GM10266 (cell line): ENCODE measurements around the gene ATXN7L1.
"Not testable (repeated sequence)": the region's sequence is repeated elsewhere in the genome, so short reads cannot be mapped to it uniquely, and the experiment has no call there.

Experiments
- DNase-seq: peaks from one replicate; pipeline ENCODE4 v3.0.0; 2012; ENCODE audit errors: extremely low spot score
- CTCF ChIP-seq: IDR thresholded peaks from 2 replicates; pipeline ENCODE4 v1.5.1; 2012; ENCODE audit warnings: mild to moderate bottlenecking, low read depth; ENCODE audit not compliant: control insufficient read depth, insufficient read depth; ENCODE audit errors: missing control alignments

Gene ATXN7L1

DNA sequence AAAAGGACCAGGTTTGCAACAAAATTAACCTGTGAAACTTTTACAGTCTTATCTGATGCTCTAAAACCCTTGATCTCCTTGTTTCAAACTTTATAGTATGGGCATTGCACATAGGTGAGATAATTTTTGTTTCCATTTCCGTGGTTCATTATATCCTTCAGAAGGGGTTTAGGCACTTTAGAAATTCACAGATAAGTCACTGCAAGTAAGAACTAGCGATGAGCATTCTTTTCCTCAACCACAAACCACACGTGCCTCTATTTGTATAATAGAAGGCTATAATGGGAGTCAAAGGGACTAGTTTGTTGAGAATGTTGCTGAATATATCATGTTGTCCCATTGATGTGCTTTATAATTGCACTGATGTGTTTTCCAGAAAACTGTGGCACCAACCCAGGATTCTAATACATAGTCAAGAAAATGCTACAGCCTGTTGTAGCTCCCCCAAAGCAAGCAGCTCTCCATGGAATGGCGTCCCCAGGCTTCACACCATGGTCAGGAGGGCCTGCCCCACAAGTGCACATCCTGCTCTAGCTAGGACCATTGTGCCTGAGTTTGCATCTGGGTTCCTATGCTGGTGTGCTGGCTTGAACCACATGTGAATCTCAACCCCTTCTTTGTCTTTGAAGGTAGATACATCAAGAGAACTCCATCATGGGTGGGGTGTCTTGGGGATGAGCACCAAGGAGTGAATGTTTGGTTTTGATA, 14.0 kb upstream of the ATXN7L1 start:
- TF ChIP-seq CTCF, result no peak
- no peak for DNase-seq

DNA sequence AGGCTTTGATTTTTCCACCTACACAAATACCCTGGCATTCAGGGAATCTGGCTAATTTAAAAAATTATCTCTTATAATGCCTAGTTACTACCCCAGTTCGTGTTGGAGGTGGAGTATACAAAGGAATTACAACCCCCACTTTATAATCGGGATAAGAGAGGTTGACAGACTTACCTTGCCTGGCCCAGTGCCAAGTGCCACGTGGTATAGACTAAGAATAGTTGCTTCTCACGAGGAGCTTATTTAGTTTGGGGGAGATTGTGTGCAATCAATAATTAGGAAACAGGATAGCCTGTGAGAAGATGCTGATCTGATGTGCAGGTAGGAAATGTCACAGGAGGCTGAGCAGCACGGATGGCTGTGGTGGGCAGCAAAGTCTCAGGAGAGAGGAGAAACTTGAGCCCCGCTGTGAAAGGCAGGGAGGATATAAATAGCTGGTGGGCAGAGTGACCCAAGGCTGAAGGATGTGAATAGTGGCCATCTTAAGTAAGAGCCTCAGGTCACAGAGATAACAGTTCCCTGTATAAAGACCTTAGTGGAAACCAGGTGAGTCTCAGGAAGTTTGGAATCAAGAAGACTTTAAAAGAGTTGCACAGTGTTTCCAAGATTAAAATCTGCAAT, 11.3 kb upstream of the ATXN7L1 start:
- TF ChIP-seq CTCF, result no peak

GRCh38 chr7:105886776-105887175, 10.4 kb upstream of the ATXN7L1 start:
- TF ChIP-seq CTCF, result no peak
- no peak for DNase-seq

More for the DNA sequence above, 11.3 kb upstream of the ATXN7L1 start:
- DNase-seq, result no peak

DNA sequence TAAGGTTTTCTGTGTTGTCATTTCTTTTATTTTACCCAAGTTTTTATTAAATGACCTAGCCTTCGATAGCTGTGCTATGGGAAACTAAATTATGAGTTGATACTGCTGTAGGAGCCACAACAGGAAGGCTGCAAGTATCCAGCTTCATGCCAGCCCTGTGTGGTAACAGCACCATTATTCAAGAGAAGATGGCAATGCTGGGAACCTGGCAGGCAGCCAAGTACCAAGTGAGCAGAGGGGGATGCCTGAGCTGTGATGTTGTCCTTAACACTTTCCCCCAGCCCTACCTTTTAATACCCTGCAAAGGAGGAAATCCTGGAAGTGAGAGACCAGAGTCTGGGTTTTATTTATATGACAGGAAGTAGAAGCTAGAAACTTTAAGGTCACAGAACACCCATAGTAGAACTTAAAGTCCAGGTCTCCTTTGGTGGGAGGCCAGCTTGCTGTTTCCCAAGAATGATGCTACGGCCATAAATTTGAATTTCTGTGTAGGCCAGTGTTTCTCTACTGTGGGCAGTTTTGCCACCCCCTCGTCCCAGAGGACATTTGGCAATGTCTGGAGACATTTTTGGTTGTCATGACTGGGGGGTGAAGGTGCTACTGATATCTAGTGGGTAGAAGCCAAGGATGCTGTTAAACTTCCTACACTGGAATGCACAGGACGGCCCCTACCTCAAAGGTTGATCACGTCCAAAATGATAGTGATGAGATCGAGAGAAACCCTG, 9.2 kb upstream of the ATXN7L1 start:
- no peak for DNase-seq

GRCh38 chr7:105883179-105883578, 6.8 kb upstream of the ATXN7L1 start:
- DNase-seq, result not testable (repeated sequence)

More for the DNA sequence above, 9.2 kb upstream of the ATXN7L1 start:
- TF ChIP-seq CTCF, result no peak

- no peak for DNase-seq
- TF ChIP-seq CTCF, result no peak
Measured at GRCh38 chr7:105881439-105881838, 5.0 kb upstream of the ATXN7L1 start.

GRCh38 chr7:105880571-105881330, 4.4 kb upstream of the ATXN7L1 start:
- TF ChIP-seq CTCF, result no peak

More at GRCh38 chr7:105880571-105881330, 4.4 kb upstream of the ATXN7L1 start:
- DNase-seq, result no peak
